Right hindlimb (tissue), 1 donor: ENCODE results near the gene P2RY8.
A peak's percentile ranks its signal among the peaks of the same experiment; 100 is the strongest.
"Not testable (repeated sequence)": the region's sequence is repeated elsewhere in the genome, so short reads cannot be mapped to it uniquely, and the experiment has no call there.

Source experiments
- DNase-seq: peaks from one replicate; pipeline ENCODE4 v3.0.0-alpha.2; 2018

P2RY8 gene

DNA sequence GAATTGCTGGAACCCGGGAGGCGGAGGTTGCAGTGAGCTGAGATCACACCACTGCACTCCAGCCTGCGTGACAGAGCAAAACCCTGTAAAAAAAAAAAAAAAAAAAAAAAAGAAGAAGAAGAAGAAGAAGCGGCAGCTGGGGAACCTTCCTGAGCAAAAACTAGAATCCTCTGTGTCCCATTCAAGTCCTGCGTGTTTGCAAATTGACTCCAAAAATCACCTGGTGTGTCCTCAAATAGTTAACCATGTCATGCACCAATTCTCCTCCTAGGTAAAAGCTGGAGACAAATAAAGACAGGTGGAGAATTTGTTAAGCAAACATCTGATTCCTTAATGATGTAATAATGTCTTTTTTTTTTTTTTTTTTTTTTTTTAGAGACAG lies 52.4 kb downstream of the P2RY8 start:
- DNase-seq, result no peak

DNA sequence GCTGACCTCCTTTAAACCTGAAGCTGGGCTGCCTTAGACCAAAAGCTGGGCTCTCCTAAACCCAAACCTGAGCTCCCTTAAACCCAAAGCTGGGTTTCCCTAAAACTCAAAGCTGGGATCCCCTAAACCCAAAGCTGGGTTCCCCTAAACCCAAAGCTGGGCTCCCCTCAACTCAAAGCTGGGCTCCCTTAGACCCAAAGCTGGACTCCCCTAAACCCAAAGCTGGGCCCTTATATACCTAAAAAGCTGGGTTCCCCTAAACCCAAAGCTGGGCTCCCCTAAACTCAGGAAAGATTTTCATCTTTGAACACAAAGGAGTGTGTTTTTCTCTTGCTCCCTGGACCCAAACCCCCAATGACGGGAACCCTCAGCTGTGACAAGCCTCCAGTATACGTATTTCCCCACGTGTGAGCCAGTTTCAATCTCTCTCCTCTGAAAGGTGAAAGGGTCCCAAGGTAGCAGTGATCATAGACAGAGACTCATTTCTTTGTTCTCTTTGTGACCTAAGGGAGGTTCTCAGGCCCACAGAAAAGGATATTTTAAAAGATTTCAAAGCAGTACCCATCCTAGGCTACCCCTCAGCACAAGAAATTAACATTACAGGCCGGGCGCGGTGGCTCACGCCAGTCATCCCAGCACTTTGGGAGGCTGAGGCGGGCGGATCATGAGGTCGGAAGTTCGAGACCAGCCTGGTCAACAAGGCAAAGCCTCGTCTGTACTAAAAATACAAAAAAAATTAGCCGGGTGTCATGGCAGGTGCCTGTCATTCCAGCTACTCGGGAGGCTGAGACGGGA lies 52.9 kb downstream of the P2RY8 start:
- no peak for DNase-seq

DNA sequence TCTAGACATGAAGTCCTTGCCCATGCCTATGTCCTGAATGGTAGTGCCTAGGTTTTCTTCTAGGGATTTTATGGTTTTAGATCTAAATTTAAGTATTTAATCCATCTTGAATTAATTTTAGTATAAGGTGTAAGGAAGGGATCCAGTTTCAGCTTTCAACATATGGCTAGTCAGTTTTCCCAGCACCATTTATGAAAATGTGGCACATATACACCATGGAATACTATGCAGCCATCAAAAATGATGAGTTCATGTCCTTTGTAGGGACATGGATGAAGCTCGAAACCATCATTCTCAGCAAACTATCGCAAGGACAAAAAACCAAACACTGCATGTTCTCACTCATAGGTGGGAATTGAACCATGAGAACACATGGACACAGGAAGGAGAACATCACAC lies 54.5 kb downstream of the P2RY8 start:
- not testable (repeated sequence) for DNase-seq

DNA sequence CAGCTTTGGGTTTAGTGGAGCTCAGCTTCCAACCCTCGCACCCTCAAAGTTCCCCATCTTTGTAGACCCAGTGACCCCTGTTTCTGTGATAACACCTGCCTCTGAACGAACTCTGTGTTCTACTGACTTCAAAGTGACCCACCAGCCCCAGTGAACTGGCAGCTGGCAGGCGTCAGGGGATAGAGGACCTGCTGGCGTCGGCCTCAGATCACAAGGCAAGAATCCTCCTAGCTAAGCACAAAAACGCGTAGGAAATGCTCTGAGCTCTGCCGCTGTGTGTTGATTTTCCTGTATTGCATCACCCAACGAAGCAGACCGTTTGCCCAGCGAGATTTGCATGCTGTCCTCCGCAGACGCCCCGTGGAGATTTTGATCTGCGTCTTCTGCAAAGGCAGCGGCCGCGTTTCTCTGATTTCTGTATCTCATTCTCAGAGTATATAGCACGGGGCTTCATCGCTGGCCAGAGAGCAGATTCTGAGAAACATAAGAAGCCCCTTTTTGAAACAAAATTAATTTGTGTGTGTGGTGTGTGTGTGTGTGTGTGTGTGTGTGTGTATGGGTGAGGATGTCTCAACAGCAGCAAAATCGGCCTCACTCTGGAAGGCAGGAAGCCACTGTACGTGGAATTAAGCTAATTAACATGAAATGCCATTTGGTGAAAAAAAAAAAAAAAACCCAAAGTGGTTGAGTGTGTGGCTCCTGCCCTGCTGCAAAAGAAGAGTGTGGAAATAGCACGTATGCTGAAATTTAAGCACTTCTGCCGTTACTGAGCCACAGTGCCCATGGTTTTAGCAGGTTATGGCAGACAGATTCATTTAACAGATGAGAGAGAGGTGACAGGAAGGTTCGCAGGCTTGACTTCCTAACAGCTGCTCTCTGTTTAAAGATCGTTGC lies 55.1 kb downstream of the P2RY8 start:
- DNase-seq, result peak; percentile 45

DNA sequence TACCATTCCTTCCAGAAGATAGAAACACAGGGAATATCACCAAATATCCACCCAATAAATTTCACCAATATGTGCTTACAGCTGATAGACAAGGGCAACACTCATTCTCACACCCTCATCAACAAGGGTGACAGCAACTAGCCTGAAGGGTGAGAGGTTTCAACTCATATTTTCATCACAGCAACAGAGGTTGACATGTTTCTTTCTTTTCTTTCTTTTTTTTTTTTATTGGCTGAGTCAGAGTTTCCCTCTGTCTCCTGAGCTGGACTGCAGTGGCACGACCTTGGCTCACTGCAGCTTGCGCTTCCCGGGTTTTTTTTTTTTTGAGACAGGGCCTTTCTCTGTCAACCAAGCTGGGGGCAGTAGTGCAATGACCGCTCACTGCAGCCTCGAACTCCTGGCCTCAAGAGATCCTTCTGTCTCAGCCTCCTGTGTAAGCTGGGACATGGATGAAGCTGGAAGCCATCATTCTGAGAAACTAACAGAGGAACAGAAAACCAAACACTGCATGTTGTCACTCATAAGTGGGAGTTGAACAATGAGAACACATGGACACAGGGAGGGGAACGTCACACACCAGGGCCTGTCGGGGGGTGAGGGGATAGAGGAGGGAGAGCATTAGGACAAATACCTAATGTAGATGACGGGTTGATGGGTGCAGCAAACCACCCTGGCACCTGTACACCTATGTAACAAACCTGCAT lies 56.8 kb downstream of the P2RY8 start:
- no peak for DNase-seq

DNA sequence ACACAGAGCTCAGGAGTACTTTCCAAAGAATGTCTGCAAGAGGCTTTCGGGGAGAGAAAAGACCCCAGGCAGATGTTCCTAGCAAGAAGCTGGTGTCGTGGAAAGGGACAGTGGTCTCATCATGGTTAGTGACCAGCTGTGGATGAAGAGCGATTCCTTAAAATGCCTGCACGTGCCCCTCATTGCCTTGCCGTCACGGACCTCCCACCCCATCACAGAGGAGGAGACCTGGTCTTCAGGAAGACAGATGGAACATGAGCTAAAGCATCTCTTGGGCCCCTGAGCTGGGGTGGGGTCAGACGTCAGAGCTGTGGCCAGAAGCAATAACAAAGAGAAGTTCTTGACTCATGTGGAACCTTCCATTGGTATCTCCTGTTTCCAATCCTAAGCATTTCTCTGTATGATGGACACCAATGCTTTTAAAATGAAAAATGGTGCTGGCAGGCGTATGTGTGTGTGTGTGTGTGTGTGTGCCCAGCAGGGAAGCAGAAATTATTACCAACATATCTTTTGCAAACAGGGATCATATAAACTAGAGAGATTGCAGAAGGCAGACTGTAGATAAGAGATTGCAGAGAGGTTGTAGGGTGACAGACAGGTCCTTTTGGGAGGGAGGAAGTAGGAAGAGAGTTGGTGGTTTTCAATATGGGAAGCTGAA lies 59.1 kb downstream of the P2RY8 start:
- DNase-seq, result no peak

DNA sequence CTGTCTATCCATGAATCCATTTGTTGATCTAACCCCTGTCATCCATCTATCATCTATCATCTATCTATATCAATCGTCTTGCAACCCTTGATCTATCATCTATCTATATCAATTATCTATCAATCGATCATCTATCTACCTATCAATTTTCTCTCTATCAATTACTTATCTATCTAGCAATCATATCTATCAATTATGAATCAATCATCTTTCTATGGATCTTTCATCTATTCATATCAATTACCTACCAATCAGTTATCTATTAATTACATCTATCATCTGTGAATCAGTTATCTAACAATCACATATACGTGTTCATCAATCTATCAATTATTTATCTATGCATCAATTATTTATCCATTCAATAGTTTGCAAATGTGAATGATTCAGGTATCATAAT lies 59.8 kb downstream of the P2RY8 start:
- DNase-seq, result no peak

DNA sequence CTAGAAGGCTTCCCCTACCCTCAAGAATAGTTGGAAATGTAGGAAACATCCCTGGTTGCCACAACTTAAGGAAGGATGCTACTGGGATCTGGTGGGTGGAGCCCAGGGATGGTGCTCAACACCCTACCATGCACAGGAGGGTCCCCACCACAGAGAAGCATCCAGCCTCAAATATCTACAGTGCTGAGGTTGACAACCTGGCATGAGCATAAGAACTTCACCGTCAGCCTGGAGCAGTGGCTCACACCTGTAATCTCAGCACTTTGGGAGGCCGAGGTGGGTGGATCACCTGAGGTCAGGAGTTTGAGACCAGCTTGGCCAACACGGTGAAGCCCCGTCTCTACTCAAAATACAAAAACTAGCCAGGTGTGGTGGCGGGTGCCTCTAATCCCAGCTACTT lies 60.3 kb downstream of the P2RY8 start:
- DNase-seq, result no peak

DNA sequence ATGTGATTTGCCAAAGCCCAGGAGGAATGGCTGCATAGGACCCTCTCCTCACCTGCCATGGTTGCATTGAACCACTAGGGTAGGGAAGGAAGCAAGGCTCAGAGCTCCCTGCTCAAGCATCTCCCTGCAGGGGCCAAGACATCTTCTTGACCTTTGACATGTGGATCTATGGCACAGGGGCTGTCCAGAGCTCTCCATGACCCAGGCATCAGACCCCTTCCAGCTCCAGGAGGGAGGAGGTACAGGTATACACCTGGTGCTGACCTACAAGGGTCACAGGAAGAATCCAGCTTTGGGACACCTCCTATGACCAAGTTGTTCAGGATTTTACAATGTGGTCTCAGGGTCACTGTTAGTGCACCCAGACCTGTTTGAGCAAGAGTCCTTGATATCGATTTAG lies 61.1 kb downstream of the P2RY8 start:
- no peak for DNase-seq

DNA sequence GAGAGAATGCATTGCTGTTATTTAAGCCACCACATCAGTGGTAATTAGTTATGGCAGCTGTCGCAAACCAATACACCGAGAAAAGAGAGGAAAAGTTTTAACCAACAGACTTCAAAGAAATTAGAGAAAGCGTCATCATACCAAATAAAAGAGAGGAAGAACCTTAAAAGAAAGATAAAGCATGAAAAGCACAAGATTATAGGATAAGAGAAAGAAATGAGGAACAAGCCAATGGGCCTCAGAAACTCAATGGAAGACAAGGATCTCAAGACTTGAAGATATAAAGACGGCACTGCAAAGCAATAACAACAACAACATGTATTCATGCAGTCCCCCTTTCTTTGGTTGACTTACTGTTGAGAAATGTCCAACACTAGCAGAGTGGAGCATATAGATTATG lies 61.5 kb downstream of the P2RY8 start:
- no peak for DNase-seq

DNA sequence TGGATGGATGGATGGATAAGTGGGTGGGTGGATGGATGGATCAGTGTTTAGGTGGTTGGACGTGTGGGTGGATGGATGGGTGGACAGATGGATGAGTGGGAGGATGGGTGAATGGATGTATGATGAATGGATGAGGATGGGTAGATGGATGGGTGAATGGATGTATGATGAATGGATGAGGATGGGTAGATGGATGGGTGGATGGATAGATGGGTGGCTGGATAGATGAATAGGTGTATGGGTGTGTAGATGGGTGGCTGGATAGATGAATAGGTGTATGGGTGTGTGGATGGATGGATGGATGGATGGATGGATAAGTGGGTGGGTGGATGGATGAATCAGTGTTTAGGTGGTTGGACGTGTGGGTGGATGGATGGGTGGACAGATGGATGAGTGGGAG lies 62.4 kb downstream of the P2RY8 start:
- DNase-seq, result not testable (repeated sequence)

DNA sequence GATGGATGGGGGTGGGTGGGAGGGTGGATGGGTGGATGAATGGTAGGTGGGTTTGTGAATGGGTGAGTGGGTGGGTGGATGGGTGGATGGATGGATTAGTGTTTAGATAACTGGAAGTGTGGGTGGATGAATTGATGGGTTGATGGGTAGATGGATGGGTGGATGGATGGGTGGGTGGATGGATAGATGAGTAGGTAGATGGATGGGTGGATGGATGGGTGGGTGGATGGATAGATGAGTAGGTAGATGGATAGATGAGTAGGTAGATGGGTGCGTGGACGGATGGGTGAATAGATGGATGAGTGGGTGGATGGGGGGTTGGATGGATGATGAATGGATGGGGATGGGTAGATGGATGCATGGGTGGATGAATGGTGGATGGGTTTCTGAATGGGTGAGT lies 64.0 kb downstream of the P2RY8 start:
- DNase-seq, result no peak

DNA sequence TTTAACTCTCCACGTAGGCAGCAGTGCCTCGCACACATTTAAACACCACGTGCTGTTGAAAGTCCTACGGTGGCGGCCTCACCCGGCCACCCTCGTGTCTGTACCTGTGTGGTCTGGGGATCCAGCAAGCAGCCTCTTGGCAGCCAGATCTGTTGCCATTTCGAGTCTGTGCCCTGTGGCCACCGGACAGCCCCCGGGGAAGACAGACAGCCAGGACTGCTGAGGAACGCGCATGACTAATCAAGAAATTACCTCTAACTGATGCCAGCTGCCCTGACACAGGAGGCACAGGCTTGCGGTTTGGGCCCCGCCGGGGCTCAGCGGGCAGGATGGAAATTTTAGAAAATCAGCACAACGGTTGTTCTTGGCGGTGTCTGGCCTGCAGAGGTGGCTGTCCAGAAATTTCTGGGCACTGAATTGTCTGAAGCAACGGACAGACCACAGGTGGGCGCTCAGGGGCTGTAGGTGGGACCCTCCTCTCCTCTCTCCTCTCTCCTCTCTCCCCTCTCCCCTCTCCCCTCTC lies 68.7 kb downstream of the P2RY8 start:
- DNase-seq, result no peak

DNA sequence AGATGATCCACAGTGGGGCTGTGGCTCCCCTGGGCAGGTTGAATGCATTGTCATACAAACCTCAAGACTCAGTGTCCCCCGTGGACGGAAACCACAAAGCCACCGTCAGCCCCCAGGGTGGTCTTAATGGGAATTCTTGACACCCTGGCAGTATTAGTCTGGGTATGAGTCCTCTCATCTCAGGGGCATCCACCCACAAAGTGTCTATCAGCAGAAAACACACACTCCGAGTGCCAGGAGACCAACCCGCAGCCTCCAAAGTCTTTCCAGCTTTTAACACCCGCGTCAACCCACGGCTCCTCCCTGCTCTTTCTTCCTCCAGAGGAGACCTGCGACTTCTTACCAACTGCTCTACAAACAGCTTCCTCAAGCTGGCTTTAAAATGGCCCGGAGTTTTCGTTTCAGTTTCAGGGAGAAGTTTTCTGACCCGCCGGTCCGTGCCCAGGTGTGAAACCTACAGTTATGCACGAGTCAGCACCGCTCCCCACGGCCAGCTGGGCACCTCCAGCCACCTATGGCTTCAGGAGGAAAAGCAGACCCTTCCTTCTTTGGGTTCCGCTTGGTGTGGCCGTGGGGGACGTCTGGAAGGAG lies 69.9 kb downstream of the P2RY8 start:
- DNase-seq, result no peak

DNA sequence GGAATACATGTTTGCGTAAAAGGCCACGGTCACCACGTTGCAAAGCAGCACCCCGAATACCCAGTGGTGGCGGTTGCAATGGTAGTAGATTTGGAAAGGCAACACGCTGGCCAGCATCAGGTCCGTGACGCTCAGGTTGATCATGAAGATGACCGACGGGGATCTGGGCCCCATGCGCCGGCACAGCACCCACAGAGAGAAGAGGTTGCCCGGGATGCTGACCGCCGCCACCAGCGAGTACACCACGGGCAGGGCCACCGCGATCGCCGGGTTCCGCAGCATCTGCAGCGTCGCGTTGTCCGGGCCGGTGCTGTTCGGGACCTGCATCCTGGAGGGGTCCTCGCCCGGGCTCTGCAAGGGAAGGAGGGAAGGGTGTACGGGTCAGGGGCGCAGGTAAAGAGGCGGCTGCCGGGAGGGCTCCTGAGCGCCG lies 70.7 kb downstream of the P2RY8 start:
- DNase-seq, result no peak

DNA sequence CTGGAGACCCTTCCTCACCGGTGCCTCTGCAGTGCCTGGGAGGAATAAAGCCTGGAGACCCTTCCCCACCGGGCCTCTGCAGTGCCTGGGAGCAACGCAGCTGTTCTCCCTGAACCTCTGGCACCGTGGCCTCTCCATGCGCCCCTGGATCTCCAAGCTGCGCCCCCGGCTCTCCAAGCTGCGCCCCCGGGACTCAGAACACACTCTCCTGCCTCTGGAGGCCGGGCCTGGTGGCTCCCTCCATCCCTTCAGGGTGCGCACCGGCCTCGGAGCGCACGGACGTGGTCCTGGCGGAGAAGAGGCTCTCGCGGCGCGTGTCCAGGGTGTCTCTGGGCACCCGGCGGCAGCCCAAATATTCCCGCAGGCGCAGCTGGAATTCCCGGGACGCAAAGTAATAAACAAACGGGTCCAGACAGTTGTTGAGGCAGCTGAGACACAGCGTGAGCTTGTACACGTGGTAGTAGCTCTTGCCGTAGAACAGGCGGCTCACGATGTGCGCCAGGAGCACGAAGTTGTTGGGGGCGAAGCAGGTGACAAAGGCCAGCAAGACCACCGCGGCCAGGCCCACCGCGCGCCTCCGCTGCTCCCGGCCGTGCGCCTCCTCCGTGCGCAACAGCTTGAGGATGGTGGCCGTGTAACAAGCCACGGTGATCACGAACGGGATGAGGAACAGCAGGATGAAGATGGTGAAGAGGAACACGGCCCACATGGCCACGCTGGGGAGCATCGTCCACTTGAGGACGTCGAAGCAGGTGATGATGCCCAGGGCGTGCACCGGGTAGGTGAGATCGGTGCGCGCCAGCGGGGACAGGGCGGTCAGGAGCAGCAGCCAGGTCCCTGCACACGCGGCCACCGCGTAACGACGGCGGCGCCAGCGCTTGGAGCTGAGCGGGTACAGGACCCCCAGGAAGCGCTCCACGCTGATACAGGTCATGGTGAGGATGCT lies 71.4 kb downstream of the P2RY8 start:
- no peak for DNase-seq

DNA sequence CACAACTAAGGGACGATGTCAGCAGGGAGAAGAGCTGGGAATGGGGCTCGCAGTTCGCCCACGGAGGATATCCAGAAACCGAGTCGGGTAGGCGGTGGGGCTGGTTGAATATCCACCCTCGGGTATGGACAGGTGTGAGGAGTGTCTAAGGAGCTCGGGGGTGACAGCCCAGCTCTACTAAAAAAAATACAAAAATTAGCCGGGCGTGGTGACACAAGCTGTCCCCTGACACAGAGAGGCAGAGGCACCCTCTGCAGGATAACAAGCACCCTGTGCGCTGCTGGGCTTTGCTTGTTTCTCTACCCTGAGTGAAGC lies 72.1 kb downstream of the P2RY8 start:
- no peak for DNase-seq

DNA sequence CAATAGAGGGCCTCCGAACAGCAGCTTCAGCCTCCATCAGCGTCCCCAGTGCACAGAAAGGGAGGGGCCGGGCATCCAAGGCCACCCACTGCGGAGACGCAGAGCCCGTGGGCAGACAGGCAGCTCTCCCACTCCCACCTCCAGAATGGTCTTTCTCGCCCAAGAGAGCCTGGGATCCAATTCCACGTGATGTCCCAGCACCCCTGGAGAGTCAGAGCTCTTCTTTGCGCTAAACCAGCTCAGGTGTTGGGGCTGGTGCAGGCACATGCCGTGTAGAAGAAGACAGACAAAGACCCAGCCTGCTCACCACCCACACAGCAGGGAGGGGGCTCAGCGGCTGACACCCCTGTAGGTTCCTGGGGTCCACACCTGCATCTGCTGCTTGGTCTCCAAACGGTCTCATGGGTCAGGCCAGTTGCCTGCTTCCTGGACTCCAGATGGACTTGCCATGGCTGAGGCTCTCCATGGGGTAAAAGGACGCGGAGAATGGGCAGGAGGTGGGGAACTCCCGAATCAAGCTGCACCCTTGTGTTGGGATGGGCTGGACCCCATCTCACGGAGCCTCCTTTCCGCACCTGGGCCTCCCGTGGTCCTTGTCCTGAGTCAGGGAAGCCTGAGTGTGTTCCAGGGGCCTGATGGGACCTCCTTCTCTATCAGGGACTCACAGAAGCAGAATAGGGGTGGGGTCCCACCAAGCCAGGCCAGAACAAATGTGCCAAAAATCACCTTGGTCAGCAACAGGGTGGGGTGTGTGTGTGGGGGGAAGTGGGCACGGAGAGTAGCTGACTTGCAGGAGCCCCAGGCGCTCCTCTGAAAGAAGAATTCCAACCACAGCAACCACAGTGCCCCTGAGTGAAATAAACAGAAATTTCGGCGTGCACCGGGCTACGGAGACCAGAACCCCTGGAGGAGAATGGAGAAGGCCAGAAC lies 72.7 kb downstream of the P2RY8 start:
- DNase-seq, result no peak

DNA sequence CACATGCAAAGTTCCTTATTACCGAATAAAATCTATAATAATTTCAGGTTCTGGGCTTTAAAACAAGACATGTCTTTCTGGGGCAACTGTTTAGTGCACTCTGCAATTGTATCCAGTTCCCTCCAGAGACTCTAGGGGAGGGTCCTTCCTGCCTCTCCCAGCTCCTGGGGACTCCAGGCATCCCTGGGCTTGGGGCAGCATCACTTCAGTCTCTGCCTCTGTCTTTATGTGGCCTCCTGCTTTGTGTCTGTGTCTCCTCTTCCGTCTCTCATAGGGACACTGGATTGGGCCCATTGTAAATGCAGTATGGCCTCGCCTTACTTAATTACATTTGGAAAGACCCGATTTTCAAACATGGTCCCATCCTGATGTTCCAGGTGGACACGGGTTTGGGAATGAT lies 73.4 kb downstream of the P2RY8 start:
- no peak for DNase-seq

DNA sequence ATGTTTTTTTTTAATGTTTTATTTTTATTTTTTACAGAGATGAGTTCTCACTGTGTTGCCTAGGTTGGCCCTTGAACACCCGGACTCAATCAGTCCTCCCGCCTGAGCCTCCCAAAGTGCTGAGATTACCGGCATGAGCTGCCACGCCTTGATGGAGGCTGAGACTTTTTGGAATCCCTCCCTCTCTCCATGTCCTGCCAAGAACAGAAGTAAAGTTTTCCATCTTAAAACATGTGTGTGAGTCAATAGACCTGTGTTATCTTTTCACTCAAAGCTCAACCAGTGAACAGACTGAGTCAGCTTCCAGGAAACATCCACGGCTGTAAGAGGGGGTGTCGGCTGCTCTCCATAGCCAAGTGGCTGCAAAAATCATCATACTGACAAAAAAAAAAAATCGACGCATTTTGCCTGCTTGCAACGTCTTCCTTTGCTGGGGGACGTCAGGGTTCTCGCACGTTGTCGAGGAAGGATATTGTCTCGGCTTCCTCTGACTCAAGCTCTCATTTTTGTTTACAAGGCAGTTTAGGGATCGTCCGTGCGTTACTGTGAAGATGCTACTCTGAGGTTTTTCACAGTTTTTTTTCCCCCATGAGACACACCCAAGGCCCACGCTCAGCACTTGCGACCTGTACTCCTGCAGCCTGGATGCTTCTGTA lies 74.3 kb downstream of the P2RY8 start:
- DNase-seq, result no peak
